CD14-positive monocyte (primary cell): Measurements from ENCODE around the gene PRDX3. TPM values are rescaled to one million over a fixed set of nuclear protein-coding genes. Genes with fewer than 3 reads are reported as not detected.

ENCODE experiments used
- DNase-seq, 3 donors: peaks; one replicate each; pipeline ENCODE4 v3.0.0-alpha.2; 2011 to 2022
- H2AFZ ChIP-seq: 2 replicates; pipeline ENCODE4 v1.6.0; 2012; ENCODE audit warnings: mild to moderate bottlenecking, low read depth, low read length, inconsistent platforms; ENCODE audit not compliant: insufficient read depth, poor library complexity, severe bottlenecking
- H3K27ac ChIP-seq, 2 donors: 1 replicate in 1 of 2; 2 replicates in 1 of 2; pipeline ENCODE4 v1.5.1; 2012 to 2013; ENCODE audit warnings: low read length in 2 of 2, control low read depth in 1 of 2, inconsistent platforms in 1 of 2, low read depth in 1 of 2, mild to moderate bottlenecking in 1 of 2
- H3K27me3 ChIP-seq, 2 donors: one replicate each; pipeline versions ENCODE4 v1.6.0 to v1.6.1; 2011 to 2013; ENCODE audit warnings: low read length in 2 of 2; ENCODE audit not compliant: control insufficient read depth in 2 of 2, insufficient read depth in 2 of 2
- H3K36me3 ChIP-seq, 2 donors: replicated peaks in 1 of 2; 1 replicate in 1 of 2; 2 replicates in 1 of 2; pipeline versions ENCODE4 v1.5.1 to v1.6.1; 2012 to 2013; ENCODE audit warnings: low read length in 2 of 2, control low read depth in 1 of 2, inconsistent platforms in 1 of 2, mild to moderate bottlenecking in 1 of 2; ENCODE audit not compliant: insufficient read depth in 2 of 2, control insufficient read depth in 1 of 2
- H3K4me1 ChIP-seq, 2 donors: 1 replicate in 1 of 2; 2 replicates in 1 of 2; pipeline versions ENCODE4 v1.5.1 to v1.6.1; 2012 to 2013; ENCODE audit warnings: low read length in 2 of 2, control low read depth in 1 of 2, inconsistent platforms in 1 of 2, mild to moderate bottlenecking in 1 of 2, moderate library complexity in 1 of 2; ENCODE audit not compliant: insufficient read depth in 2 of 2, control insufficient read depth in 1 of 2
- H3K4me2 ChIP-seq: replicated peaks from 2 replicates; pipeline ENCODE3; 2012; ENCODE audit warnings: low read length, moderate library complexity, mild to moderate bottlenecking; ENCODE audit not compliant: poor library complexity, severe bottlenecking; ENCODE audit errors: extremely low read depth
- H3K4me3 ChIP-seq, 3 experiments: fragments of 200-600 bp in 1 of 3; sonication (generic) in 1 of 3; replicated peaks in 1 of 3; 1 replicate in 2 of 3; 2 replicates in 1 of 3; pipeline ENCODE4 v1.5.1; 2011 to 2013; ENCODE audit warnings: low read length in 3 of 3, mild to moderate bottlenecking in 3 of 3, control low read depth in 2 of 3, low read depth in 2 of 3, inconsistent platforms in 1 of 3, moderate library complexity in 1 of 3
- H3K79me2 ChIP-seq: 2 replicates; pipeline ENCODE4 v1.6.0; 2012; ENCODE audit warnings: mild to moderate bottlenecking, control low read depth, inconsistent platforms, low read length, moderate library complexity; ENCODE audit not compliant: insufficient read depth
- H3K9ac ChIP-seq: 2 replicates; pipeline ENCODE4 v1.6.0; 2017; ENCODE audit warnings: low read length, mild to moderate bottlenecking; ENCODE audit not compliant: insufficient read depth, poor library complexity, severe bottlenecking
- H3K9me3 ChIP-seq, 2 donors: replicated peaks in 1 of 2; 1 replicate in 1 of 2; 2 replicates in 1 of 2; pipeline versions ENCODE4 v1.5.1 to v1.6.1; 2012 to 2013; ENCODE audit warnings: low read length in 2 of 2, control low read depth in 1 of 2; ENCODE audit not compliant: control insufficient read depth in 1 of 2, insufficient read depth in 1 of 2
- H4K20me1 ChIP-seq: 2 replicates; pipeline ENCODE4 v1.6.0; 2012; ENCODE audit warnings: mild to moderate bottlenecking, low read length, control low read depth, moderate library complexity; ENCODE audit not compliant: insufficient read depth
- H3K27ac Mint-ChIP-seq, 7 donors: one replicate each; pipeline ENCODE4 v1.8.0; 2020; ENCODE audit warnings: mild to moderate bottlenecking in 7 of 7, mixed read lengths in 7 of 7, moderate library complexity in 6 of 7, inconsistent platforms in 2 of 7
- H3K27me3 Mint-ChIP-seq, 3 donors: one replicate each; pipeline ENCODE4 v1.8.0; 2021 to 2022; ENCODE audit warnings: low read depth in 3 of 3, mild to moderate bottlenecking in 3 of 3, mixed read lengths in 3 of 3, moderate library complexity in 3 of 3, inconsistent platforms in 1 of 3
- H3K36me3 Mint-ChIP-seq, 2 donors: one replicate each; pipeline ENCODE4 v1.8.0; 2020; ENCODE audit warnings: mixed read lengths in 2 of 2, inconsistent platforms in 1 of 2, mild to moderate bottlenecking in 1 of 2
- H3K4me1 Mint-ChIP-seq: one replicate; pipeline ENCODE4 v1.8.0; 2020; ENCODE audit warnings: mild to moderate bottlenecking, mixed read lengths
- H3K4me3 Mint-ChIP-seq, 2 donors: one replicate each; pipeline ENCODE4 v1.8.0; 2020; ENCODE audit warnings: mild to moderate bottlenecking in 2 of 2, mixed read lengths in 2 of 2, moderate library complexity in 1 of 2
- H3K9me3 Mint-ChIP-seq, 7 donors: one replicate each; pipeline ENCODE4 v1.8.0; 2020 to 2022; ENCODE audit warnings: mixed read lengths in 7 of 7, mild to moderate bottlenecking in 6 of 7, moderate library complexity in 6 of 7, inconsistent platforms in 2 of 7
- WGBS: methylation state at CpG from one replicate; pipeline ENCODE4 v1.1.5; 2013; ENCODE audit warnings: missing lambda C conversion rate; ENCODE audit not compliant: insufficient coverage; 5-methylcytosine and 5-hydroxymethylcytosine counted together
- intact Hi-C, 2 donors: fragments of 100-400 bp; cut with micrococcal nuclease; formaldehyde crosslinking; loops; one replicate each; pipeline versions ENCODE4 v1.15.0 to v1.15.1; 2023
- polyA plus RNA-seq, 3 donors: library from polyadenylated mRNA; depleted of rRNA in 1 of 3; unstranded in 2 of 3; stranded (reverse) in 1 of 3; fragments of 300-500 nt in 2 of 3; fragments of >200 nt in 1 of 3; fragmentation: Illumina TruSeq in 2 of 3; gene quantifications; 1 replicate in 2 of 3; 2 replicates in 1 of 3; pipeline ENCODE4 v1.2.3, GENCODE V29; 2012 to 2021
- TF ChIP-seq, protein P1 (sequence below): fragments of 200-600 bp; IDR thresholded peaks from one replicate; pipeline ENCODE4 v1.8.0; 2022; ENCODE audit warnings: antibody characterized with exemption, mild to moderate bottlenecking

Gene PRDX3
- polyA plus RNA-seq, 3 donors: 81.9 to 459 (median 410) TPM

- H3K27me3 ChIP-seq: no peaks in the 10 kb centered on the region
- 100% methylated on average over 1 of the region's 2 CpGs for WGBS
- TF ChIP-seq, protein P1, sequence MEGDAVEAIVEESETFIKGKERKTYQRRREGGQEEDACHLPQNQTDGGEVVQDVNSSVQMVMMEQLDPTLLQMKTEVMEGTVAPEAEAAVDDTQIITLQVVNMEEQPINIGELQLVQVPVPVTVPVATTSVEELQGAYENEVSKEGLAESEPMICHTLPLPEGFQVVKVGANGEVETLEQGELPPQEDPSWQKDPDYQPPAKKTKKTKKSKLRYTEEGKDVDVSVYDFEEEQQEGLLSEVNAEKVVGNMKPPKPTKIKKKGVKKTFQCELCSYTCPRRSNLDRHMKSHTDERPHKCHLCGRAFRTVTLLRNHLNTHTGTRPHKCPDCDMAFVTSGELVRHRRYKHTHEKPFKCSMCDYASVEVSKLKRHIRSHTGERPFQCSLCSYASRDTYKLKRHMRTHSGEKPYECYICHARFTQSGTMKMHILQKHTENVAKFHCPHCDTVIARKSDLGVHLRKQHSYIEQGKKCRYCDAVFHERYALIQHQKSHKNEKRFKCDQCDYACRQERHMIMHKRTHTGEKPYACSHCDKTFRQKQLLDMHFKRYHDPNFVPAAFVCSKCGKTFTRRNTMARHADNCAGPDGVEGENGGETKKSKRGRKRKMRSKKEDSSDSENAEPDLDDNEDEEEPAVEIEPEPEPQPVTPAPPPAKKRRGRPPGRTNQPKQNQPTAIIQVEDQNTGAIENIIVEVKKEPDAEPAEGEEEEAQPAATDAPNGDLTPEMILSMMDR: no peak
- H4K20me1 ChIP-seq: peaks cover 9% of the 10 kb centered on the region
- H3K9me3 ChIP-seq: peaks cover 0 to 3% of the 10 kb centered on the region in 2 donors
- peaks cover 25% of the 10 kb centered on the region for H3K4me1 Mint-ChIP-seq
- H3K4me2 ChIP-seq: no peak overlapping the region
- no peak overlapping the region for H3K4me3 Mint-ChIP-seq
- peaks cover 0 to 2% (median 0%) of the 10 kb centered on the region in 3 donors for H3K27me3 Mint-ChIP-seq
- peaks cover 0 to 10% (median 5%) of the 10 kb centered on the region in 7 donors for H3K9me3 Mint-ChIP-seq
- H3K36me3 Mint-ChIP-seq: peaks cover 65 to 99% of the 10 kb centered on the region in 2 donors
- peaks cover 24 to 25% of the 10 kb centered on the region in 2 donors for H3K4me1 ChIP-seq
- no peak overlapping the region for H3K27ac Mint-ChIP-seq
- DNase-seq: no peak
- no peak overlapping the region for H2AFZ ChIP-seq
- no peak overlapping the region for H3K4me3 ChIP-seq
- H3K79me2 ChIP-seq: peaks cover 81% of the 10 kb centered on the region
- no peak overlapping the region for H3K9ac ChIP-seq
- no peak overlapping the region for H3K27ac ChIP-seq
- peaks cover 74 to 88% of the 10 kb centered on the region in 2 donors for H3K36me3 ChIP-seq
- intact Hi-C loops: no loop called here
Observed at GRCh38 chr10:119125942-119126341, 52.7 kb downstream of the PRDX3 start.

DNA sequence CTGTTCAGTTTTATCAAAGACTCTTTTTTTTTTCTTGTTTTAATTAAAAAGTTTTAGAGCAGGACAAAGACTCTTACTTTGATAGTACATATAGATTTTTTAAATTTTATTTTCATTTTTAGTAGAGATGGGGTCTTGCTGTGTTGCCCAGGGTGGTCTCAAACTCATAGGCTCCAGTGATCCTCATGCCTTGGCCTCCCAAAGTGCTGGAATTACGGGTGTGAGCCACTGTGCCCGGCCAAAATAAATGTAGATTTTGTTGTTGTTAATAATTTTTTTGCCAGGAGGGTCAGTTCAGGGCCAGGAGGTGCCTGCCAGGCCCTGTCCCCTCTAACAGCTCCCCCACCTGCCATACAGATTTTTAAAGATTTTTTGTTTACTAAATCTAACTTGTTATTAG, 57.7 kb downstream of the PRDX3 start:
- H3K27me3 ChIP-seq: no peaks in the 10 kb centered on the region
- no peak overlapping the region for H3K4me3 ChIP-seq
- 100% methylated on average over 1 of the region's 2 CpGs for WGBS
- Mint-ChIP-seq H3K4me1 (peaks cover 11% of the 10 kb centered on the region), H3K27me3 (peaks cover 0 to 3% (median 0%) of the 10 kb centered on the region in 3 donors), H3K36me3 (peaks cover 51 to 98% of the 10 kb centered on the region in 2 donors), H3K27ac (peak overlapping the region in 4 of 7 donors; percentile 6 to 66 (median 60)), H3K9me3 (peaks cover 0 to 3% (median 0%) of the 10 kb centered on the region in 7 donors), H3K4me3 (no peak overlapping the region)
- no peak for DNase-seq
- no peaks in the 10 kb centered on the region for H3K9me3 ChIP-seq
- peaks cover 21% of the 10 kb centered on the region for H4K20me1 ChIP-seq
- H3K79me2 ChIP-seq: peaks cover 89% of the 10 kb centered on the region
- peaks cover 8 to 12% of the 10 kb centered on the region in 2 donors for H3K4me1 ChIP-seq
- peak overlapping the region in 1 of 2 donors; percentile 67 for H3K27ac ChIP-seq
- H3K36me3 ChIP-seq: peaks cover 70 to 98% of the 10 kb centered on the region in 2 donors
- TF ChIP-seq, protein P1: no peak
- no peak overlapping the region for H3K4me2 ChIP-seq
- intact Hi-C loops: no loop called here
- no peak overlapping the region for H2AFZ ChIP-seq
- no peak overlapping the region for H3K9ac ChIP-seq
